ENCODE measurements around the gene TRIM66. TPM values are rescaled to one million over a fixed set of nuclear protein-coding genes. Genes with fewer than 3 reads are reported as not detected.

Gene TRIM66
- total and polyA plus RNA-seq, 10 of the 15 experiments (the other 5 are each of a cell fraction or from before 2014, with no cell fraction given) = 1.7 to 14.5 (median 7.4) TPM

- no peak for TF ChIP-seq USF2 (IDR thresholded peaks at IDR 0.05; ENCODE audit: borderline replicate concordance, low read depth, low read length)
- TF ChIP-seq ASH2L (IDR thresholded peaks at IDR 0.05; ENCODE audit: borderline replicate concordance, low read depth) = no peak
- no peak for TF ChIP-seq ESRRA (IDR thresholded peaks at IDR 0.05; ENCODE audit: low read length)
- TF ChIP-seq E2F8 (IDR thresholded peaks at IDR 0.05; ENCODE audit: low read depth, partially characterized antibody) = no peak
Measured at GRCh38 chr11:8638300-8638699, 44.2 kb downstream of the TRIM66 start (continued).

- peaks cover 4 to 24% of the 10 kb centered on the region in 2 experiments for H3K36me3 ChIP-seq (ENCODE audit: control insufficient read depth in 2 of 2, insufficient read depth in 2 of 2, low read length in 1 of 2)
- DNase-seq (ENCODE audit: low read depth, low spot score) = no peak
- no peak overlapping the region for H3K27ac ChIP-seq (ENCODE audit: control insufficient read depth, insufficient read depth)
- no peaks in the 10 kb centered on the region for H4K20me1 ChIP-seq (ENCODE audit: control insufficient read depth, insufficient read depth)
- TF ChIP-seq PRDM15 (CRISPR knock-in tag; IDR thresholded peaks at IDR 0.05) = no peak
- TF ChIP-seq CBX3 (IDR thresholded peaks at IDR 0.05; ENCODE audit: borderline replicate concordance, low read depth) = no peak
- no peak for TF ChIP-seq NR2C1 (IDR thresholded peaks at IDR 0.05)
- TF ChIP-seq FOXM1 (IDR thresholded peaks at IDR 0.05; ENCODE audit: low read depth, low read length) = no peak
- no peak for TF ChIP-seq ATF3 (IDR thresholded peaks at IDR 0.05; ENCODE audit: borderline replicate concordance, extremely low read depth, low read depth, low read length)
- 100% methylated on average over 2 of the region's 2 CpGs for WGBS (ENCODE audit: insufficient coverage, insufficient replicate concordance, low lambda C conversion rate, missing lambda C conversion rate)
- in situ Hi-C loops (cut with MboI) (no loop called here), intact Hi-C loops (cut with micrococcal nuclease; ENCODE audit: unreplicated experiment) (no loop called here)
- no peak overlapping the region for H3K4me2 ChIP-seq (ENCODE audit: control insufficient read depth, insufficient read depth)
- SMC1A ChIA-PET (ENCODE audit: uncharacterized antibody, unreplicated experiment) = no interaction called here
- BruUV-seq (replicated peaks) = no TSS peak
- no peak for ATAC-seq
- H3K27me3 ChIP-seq (replicated peaks in 1 of 2; ENCODE audit: control insufficient read depth in 2 of 2, insufficient read depth in 2 of 2, low read length in 1 of 2) = no peaks in the 10 kb centered on the region
- RAD21 ChIA-PET (ENCODE audit: unreplicated experiment) = no interaction called here
- no peaks in the 10 kb centered on the region for H3K9me3 ChIP-seq (replicated peaks; ENCODE audit: control insufficient read depth, insufficient read depth, low read length)
- CTCF ChIA-PET = interaction anchor here (2.6 kb wide), 1 partner anchor 41 kb away, joined by 6 read pairs; the partner anchor contains the start of gene STK33
- no peak overlapping the region for H3K4me3 ChIP-seq
- H3K4me1 ChIP-seq (ENCODE audit: control insufficient read depth, insufficient read depth, low read length) = no peaks in the 10 kb centered on the region
- H3K79me2 ChIP-seq (ENCODE audit: control insufficient read depth, insufficient read depth, low read length) = no peaks in the 10 kb centered on the region
- H3K9ac ChIP-seq (ENCODE audit: control insufficient read depth, insufficient read depth, low read length) = no peak overlapping the region
- FAIRE-seq = no peak
- H2AFZ ChIP-seq (ENCODE audit: control insufficient read depth, low read depth, low read length) = no peak overlapping the region
- POLR2A ChIA-PET = no interaction called here
Measured at GRCh38 chr11:8636127-8636526, 46.3 kb downstream of the TRIM66 start.

Measured in GM12878 (cell line).